SK-N-MC (cell line): ENCODE results near the gene ZNF462.

Experiments used
- DNase-seq: peaks from one replicate; pipeline ENCODE4 v3.0.0-alpha.2; 2011; ENCODE audit warnings: low read depth, low spot score
- H3K27ac ChIP-seq: fragments of 200-600 bp; sonication (generic); 2 replicates; pipeline ENCODE4 v1.5.1; 2016; ENCODE audit warnings: mixed run types
- H3K36me3 ChIP-seq: fragments of 200-600 bp; sonication (generic); 2 replicates; pipeline ENCODE4 v1.6.1; 2017; ENCODE audit warnings: antibody characterized with exemption, low read length, mixed read lengths; ENCODE audit not compliant: insufficient read depth
- H3K4me3 ChIP-seq: fragments of 200-600 bp; sonication (generic); 2 replicates; pipeline ENCODE4 v1.5.1; 2016
- H3K9ac ChIP-seq: fragments of 200-600 bp; sonication (generic); 2 replicates; pipeline ENCODE4 v1.8.0; 2017; ENCODE audit warnings: mixed run types, mixed read lengths; ENCODE audit not compliant: insufficient read length
- H3K9me3 ChIP-seq: fragments of 200-600 bp; sonication (generic); 2 replicates; pipeline ENCODE4 v1.6.1; 2017; ENCODE audit warnings: low read depth, mild to moderate bottlenecking, antibody characterized with exemption, low read length, moderate library complexity, mixed read lengths
- EZH2 ChIP-seq: fragments of 200-600 bp; sonication (generic); IDR thresholded peaks from one replicate; pipeline ENCODE4 v1.6.1; 2017; ENCODE audit warnings: antibody characterized with exemption
- FOXP2 ChIP-seq: optimal IDR thresholded peaks from 2 replicates; pipeline ENCODE3; 2011; ENCODE audit warnings: mild to moderate bottlenecking, moderate library complexity; ENCODE audit not compliant: insufficient read depth; ENCODE audit errors: extremely low read length, control extremely low read depth
- POLR2AphosphoS5 ChIP-seq: IDR thresholded peaks from 2 replicates; pipeline ENCODE4 v1.6.1; 2012; ENCODE audit warnings: mild to moderate bottlenecking, low read depth, low read length, borderline replicate concordance

Gene ZNF462

DNA sequence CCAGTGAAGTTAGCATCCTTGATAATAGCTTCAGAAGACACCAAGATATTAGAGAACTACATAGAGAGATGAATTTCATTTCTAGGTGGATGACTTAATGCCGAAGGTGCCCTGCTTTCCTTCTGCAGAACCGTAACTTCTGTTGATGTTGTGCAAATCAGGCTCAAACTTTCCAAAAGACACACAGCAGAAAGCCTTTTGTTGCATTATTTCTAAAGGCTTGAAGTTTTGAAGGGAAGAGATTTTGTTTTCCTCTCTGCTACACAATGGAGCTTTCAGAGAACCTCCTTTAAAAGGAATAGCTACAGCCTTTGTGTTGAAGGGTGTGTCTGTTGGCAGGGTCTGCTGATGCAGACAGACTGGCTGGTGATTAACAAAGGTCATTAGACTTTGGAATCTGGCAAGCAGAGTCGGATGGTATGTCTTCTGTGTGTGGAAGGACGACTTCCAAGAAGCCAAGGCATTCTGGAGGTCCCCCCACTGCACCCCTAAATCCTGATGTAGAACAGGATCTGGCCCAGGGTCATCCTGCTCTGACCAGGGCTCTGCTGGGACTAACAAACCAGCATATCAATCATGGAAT, 57.8 kb downstream of the ZNF462 start:
- H3K36me3 ChIP-seq, result no peaks in the 10 kb centered on the region
- no peak for DNase-seq
- H3K9ac ChIP-seq, result no peak overlapping the region
- no peaks in the 10 kb centered on the region for H3K9me3 ChIP-seq
- no peak overlapping the region for H3K27ac ChIP-seq
- H3K4me3 ChIP-seq, result no peak overlapping the region; the same call in 1 of the 2 replicates
- TF ChIP-seq FOXP2 (no peak), POLR2AphosphoS5 (no peak), EZH2 (no peak)

DNA sequence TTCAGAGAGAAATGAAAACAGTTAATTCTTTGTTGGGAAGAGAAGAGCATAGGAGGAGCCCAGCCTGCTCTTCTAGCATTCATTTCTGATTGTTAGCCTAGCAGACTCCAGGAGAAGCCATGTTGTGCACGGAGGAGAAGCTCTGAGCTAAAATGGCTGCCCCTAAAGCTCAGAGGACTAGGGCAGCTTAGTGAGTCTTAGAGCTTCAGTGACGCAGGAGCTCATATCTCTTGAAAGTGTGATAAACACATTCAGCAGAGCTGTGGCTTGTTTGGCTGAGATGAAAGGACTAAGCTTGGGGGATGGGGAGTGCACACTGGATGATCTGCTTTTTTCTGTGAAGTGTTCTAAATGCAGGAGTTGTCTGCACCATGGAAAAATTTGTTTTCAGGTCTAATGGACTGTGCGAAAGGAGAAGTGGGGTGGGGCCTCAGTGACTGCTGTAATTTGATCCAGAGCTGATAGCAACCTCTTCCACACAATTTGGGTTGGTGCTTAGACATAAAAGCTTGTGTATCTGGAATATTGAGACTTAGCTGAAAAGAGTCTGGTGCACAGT, 58.5 kb downstream of the ZNF462 start:
- Histone ChIP-seq H3K9me3 (no peaks in the 10 kb centered on the region), H3K36me3 (no peaks in the 10 kb centered on the region), H3K9ac (no peak overlapping the region), H3K4me3 (peak overlapping the region; percentile 40; the same call in 1 of the 2 replicates), H3K27ac (no peak overlapping the region)
- DNase-seq, result no peak
- TF ChIP-seq FOXP2 (no peak), POLR2AphosphoS5 (no peak)

DNA sequence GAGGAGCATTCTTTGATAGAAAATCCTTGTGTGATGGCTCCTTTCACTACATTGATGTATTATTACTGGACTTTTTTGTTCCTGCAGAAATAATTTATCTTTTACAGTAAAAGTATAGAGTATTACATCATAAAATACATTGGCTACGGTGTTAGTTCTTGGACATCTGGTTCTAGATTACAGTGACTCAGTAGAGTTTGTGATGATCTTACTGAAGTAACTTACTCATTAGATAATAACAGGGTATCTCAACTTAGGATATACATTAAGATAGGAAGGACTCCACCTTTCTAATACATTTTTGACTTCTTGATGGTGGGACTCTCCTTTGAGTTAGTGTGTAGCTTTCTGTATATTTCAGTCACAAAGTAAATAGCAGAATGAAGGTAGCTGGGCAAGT, 59.1 kb downstream of the ZNF462 start:
- Histone ChIP-seq H3K27ac (no peak overlapping the region), H3K9ac (no peak overlapping the region), H3K4me3 (no peak overlapping the region), H3K36me3 (no peaks in the 10 kb centered on the region), H3K9me3 (no peaks in the 10 kb centered on the region)
- DNase-seq, result no peak
- TF ChIP-seq FOXP2, result no peak
- TF ChIP-seq POLR2AphosphoS5, result no peak
- TF ChIP-seq EZH2, result no peak

- H3K9ac ChIP-seq, result no peak overlapping the region
- TF ChIP-seq POLR2AphosphoS5 (no peak), FOXP2 (no peak), EZH2 (no peak)
- DNase-seq, result no peak
- H3K4me3 ChIP-seq, result no peak overlapping the region
- no peak overlapping the region for H3K27ac ChIP-seq
- no peaks in the 10 kb centered on the region for H3K9me3 ChIP-seq
- H3K36me3 ChIP-seq, result no peaks in the 10 kb centered on the region
Measured at GRCh38 chr9:106925392-106925791, 62.4 kb downstream of the ZNF462 start.

DNA sequence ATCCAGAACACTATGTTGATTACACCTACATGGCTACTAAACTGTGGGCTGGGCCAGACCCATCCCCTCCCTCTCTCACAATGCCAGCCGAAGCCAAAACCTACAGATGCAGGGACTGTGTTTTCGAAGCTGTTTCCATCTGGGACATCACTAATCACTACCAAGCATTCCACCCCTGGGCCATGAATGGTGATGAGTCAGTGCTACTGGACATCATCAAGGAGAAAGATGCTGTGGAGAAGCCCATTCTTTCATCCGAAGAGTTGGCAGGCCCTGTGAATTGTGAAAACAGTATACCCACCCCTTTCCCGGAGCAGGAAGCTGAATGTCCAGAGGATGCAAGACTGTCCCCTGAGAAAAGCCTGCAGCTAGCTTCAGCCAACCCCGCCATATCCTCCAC, 65.0 kb downstream of the ZNF462 start:
- no peak for DNase-seq
- no peak for TF ChIP-seq POLR2AphosphoS5
- no peaks in the 10 kb centered on the region for H3K36me3 ChIP-seq

DNA sequence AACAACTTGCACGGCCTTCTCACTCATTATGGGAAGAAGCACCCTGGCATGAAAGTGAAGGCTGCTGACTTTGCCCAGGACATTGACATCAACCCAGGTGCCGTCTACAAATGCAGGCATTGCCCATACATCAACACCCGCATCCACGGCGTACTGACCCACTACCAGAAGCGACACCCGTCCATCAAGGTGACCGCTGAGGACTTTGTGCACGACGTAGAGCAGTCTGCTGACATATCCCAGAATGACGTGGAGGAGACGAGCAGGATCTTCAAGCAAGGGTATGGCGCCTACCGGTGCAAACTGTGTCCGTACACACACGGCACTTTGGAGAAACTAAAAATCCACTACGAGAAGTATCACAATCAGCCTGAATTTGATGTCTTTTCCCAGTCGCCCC, 65.4 kb downstream of the ZNF462 start:
- no peak for TF ChIP-seq POLR2AphosphoS5
- TF ChIP-seq EZH2, result no peak
- TF ChIP-seq FOXP2, result no peak
- H3K9ac ChIP-seq, result no peak overlapping the region
- no peak for DNase-seq
- no peak overlapping the region for H3K4me3 ChIP-seq
- H3K27ac ChIP-seq, result no peak overlapping the region
- H3K36me3 ChIP-seq, result no peaks in the 10 kb centered on the region
- H3K9me3 ChIP-seq, result no peaks in the 10 kb centered on the region

More for the DNA sequence above, 65.0 kb downstream of the ZNF462 start:
- no peak overlapping the region for H3K27ac ChIP-seq
- H3K4me3 ChIP-seq, result no peak overlapping the region
- H3K9ac ChIP-seq, result no peak overlapping the region
- H3K9me3 ChIP-seq, result no peaks in the 10 kb centered on the region

DNA sequence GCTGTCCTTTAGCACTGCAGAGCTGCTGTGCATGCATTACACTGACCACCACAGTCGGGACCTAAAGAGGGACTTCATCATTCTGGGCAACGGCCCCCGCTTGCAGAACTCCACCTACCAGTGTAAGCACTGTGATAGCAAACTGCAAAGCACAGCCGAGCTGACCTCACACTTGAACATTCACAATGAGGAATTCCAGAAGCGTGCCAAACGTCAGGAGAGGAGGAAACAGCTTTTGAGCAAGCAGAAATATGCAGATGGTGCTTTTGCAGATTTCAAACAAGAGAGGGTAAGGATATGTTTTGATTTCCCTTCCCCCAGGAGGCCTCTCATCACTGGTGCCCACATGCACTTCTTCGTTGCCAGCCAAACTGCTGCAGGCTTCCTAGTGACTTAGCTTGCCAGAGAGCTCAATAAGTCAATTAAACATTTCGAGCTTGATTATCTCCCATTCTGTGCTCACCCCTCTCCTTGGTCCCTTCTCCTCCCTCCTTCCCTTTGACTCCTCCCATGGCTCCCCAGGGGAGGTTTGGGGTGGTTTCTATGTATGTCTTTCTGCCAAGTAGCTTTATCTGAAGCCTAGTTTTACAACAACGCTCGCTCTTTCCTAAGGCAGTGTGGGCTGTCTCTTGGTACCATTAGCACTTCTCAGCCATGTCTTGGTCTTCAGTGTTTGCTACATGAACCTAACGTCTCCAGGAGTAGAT, 66.7 kb downstream of the ZNF462 start:
- H3K9ac ChIP-seq, result no peak overlapping the region
- no peaks in the 10 kb centered on the region for H3K9me3 ChIP-seq
- H3K36me3 ChIP-seq, result no peaks in the 10 kb centered on the region
- no peak for TF ChIP-seq EZH2
- TF ChIP-seq POLR2AphosphoS5, result no peak
- no peak for TF ChIP-seq FOXP2
- H3K27ac ChIP-seq, result no peak overlapping the region
- no peak for DNase-seq
- H3K4me3 ChIP-seq, result no peak overlapping the region

- DNase-seq, result no peak
- Histone ChIP-seq H3K4me3 (no peak overlapping the region), H3K36me3 (no peaks in the 10 kb centered on the region), H3K9ac (no peak overlapping the region), H3K9me3 (no peaks in the 10 kb centered on the region), H3K27ac (no peak overlapping the region)
- TF ChIP-seq FOXP2 (no peak), POLR2AphosphoS5 (no peak), EZH2 (no peak)
Measured at GRCh38 chr9:106930477-106930876, 67.5 kb downstream of the ZNF462 start.
